Measurements from ENCODE around the gene AJAP1.

The AJAP1 gene

DNA sequence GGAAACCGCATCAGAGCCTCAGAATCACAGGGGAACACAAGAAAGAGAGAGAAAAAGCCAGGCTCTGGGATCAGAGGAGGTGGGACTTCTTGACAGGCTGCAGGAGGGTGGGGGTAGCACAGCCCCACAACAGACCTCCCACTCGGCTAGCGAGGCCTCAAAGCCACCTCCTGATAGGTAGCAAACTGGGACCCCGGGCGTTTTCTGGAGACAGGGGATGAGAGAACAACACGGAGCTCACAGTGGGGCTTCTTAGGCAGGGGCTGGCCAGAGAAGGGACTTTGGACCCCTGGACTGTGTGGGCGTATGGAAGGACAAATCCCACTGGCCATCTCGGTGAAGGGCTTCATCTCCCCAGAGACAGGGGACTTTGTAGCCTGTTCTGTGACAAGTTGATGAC, 116.3 kb downstream of the AJAP1 start:
- DNase-seq (ENCODE audit: low read depth in 2 of 2): no peak

DNA sequence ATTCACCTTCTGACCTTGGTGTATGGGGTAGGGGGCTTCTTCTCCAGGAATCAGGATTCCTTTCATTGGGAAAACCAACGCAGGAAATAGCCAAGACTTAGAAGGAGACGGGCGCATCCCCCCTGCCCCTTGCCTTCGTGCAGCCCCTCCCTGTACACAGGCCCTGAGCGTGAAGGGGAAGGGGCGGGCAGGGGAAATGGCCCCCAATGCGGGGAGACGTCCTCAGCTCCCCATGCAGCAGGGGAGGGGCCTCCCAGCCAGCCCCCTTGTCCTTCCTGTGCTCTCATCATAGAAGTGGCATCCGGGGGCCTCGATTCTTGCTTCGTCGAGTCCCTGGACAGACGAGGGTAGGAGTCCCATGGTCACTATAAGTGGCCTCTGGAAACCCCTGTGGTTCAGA, 116.9 kb downstream of the AJAP1 start:
- DNase-seq (ENCODE audit: low read depth in 2 of 2): no peak

DNA sequence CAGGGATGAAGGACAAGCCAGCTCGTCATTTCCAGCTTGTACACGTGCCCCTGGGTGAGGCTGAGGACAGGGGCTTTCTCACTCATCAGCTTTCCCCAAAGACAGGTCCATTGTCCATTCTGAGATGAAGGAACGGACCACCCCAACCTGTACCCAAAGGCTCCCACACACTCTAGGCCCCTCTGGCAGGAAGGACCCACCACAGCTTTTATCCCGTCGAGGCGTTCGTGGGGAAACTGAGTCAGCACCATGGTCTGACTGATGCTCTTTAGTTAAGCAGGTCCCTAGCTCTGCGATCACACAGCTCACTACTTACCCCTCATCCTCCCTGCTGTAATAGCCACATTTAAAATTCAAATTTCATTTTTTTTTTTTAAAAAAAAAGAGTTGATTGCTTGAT, 117.3 kb downstream of the AJAP1 start:
- no peak for DNase-seq (ENCODE audit: low read depth in 2 of 2)

DNA sequence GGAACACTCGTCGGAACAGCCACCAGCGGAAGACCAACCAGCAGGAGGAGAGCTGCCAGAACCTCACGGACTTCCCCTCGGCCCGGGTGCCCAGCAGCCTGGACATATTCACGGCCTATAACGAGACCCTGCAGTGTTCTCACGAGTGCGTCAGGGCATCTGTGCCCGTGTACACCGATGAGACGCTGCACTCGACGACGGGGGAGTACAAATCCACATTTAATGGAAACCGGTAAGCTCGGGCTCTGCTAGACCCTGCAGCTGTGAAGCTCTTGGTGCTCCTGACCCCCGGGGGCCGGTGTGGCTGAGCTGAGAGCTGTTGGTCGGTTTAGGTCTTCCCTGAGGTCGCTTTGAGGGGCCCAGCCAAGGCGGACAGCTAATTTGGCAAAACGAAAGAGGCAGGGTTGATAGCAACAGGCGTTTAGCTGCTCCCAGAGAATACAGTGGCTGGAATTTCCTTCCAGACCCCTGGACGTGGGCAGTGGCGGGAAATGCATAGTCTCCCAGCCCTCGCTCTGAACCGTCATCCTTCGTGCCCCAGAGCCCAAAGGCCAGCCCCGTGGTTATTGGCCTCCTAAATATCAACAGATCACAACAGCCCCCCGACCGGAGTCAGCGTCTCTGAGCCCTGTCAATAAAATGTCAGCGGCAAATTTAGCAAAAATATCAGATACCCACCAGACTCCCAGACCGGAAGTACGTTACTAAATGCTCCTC, 118.0 kb downstream of the AJAP1 start:
- no peak for DNase-seq (ENCODE audit: low read depth in 2 of 2)

DNA sequence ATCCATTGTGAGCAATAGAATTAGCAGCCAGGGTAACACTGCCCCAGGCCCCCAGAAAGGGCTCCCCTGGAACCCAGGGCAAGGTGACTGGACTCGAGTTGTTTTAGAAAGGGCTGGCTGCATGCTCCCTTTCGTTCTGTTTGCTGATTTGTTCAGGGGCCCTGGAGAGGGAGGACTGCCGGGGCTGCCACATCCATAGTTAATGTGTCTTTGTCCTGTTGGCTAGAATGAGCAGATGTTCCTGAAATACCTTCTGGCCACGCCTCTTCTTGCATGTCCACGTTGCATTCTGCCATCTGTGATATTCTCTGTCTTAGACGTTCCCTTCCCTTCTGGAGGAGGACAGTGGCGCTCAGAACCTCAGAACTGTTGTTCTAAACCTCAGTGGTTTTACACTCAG, 118.8 kb downstream of the AJAP1 start:
- DNase-seq (ENCODE audit: low read depth in 2 of 2): no peak

DNA sequence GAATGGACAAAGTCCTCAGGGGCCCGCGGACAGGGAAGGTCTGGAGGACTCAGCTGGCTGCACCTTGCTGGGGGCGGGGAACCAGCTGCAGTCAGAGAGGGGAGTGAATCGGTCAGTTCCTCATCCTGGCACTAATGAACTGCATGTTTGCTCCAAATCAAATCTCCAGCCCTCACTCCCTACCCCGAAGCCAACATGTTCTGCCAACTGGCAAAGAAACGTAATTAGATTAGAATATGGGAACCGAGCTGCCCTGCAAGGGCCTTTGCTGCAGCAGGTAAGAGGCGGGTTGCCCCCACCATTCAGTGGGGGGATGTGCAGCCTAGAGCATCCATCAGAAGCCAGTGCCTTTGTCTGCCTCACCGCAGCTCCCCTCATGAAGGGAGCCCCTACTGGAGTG, 121.1 kb downstream of the AJAP1 start:
- no peak for DNase-seq (ENCODE audit: low read depth in 2 of 2)

DNA sequence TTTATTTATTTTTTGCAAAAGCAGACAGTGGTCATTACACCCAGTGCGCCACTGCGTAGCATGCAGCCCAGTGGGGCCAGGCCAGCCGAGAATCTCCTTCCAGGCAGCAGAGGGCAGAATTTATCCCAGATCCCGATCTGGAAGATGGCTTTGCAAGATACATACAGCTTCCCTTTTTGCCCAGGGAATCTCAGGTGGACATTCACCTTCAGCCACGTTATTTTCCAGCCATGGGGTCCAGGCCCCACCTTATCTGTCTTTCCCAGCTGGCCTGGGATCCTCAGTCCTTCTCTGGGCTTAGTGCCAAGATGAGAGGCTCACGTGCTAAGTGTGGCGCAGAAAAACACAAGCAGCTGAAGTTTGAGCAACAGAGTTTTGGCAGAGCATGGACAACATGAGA, 123.6 kb downstream of the AJAP1 start:
- no peak for DNase-seq (ENCODE audit: low read depth in 2 of 2)

DNA sequence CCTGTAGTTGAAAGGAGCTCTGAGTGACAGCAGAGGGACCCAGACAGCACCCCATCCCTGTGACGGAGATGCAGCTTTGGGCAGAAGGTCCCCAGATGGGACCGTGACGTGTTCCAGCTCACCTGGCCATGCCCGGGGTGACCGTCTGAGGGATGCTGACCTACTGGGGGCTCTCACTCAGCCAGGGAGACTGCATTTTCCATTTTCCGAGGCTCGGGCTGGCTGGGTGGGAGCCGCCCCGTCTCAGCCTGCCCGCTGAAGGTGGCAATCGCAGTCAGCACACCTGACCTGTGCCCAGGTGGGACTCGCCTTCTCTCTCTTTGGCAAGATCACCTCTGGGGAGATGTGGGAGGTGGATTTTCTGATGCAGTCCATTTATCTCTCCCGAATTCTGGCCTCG, 127.2 kb downstream of the AJAP1 start:
- no peak for DNase-seq (ENCODE audit: low read depth in 2 of 2)

DNA sequence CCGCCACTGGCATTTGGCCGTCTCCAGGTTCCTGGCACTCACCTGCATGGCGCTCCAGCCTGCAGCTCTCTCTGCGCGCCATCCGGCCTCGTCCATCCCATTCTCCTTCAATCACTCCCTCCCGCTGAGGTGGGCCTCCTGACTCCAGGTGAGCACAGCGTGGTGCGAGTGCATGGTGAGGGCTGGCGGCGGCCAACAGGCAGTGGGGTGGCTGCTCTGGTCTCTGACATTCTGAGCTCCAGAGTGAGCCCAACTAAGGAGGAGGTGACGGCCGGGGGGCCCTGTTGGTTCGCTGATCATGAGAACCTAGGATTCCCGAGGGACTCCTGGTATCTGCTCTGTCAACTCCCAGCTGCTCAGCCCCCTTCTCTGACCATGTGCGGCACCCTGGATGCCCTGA, 130.4 kb downstream of the AJAP1 start:
- no peak for DNase-seq (ENCODE audit: low read depth in 2 of 2)

DNA sequence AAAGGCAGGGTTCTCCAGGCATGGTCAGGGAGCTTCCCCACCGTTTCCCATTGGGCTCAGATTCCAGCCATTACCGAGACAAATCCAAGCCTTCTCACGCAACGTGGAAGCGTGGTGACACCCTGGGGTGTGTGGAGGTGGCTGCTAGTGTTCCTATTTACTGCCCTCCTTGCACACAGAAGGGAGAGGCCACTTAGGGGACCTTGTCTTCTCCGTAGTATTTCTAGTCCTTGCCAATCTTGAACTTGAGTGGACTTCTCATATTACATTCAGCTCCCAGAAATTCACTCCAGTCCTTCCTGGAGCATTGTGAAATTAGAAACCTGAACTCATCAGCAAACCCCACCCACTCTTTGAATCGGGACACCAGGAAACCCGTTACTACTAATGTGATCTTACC, 131.6 kb downstream of the AJAP1 start:
- DNase-seq (ENCODE audit: low read depth in 2 of 2): no peak

DNA sequence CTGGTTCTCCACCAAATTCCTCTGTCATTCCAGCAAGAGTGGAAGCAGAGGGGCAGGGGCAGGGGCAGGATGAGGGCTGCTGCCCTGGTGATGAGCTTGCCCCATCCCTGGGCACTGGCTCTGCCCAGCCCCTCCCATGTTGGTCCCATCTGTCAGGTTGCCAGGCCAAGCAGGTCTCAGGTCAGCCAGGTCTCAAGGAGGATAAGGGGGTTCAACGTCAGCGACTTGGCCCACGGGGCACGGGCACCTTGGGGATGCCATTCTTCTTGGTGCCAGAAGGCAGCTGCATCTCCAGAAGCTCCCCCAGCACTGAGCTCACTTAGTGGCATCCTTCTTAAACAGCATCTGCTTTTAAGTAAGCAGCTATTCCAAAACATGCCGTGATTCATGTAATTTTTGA, 133.1 kb downstream of the AJAP1 start:
- DNase-seq (ENCODE audit: low read depth in 2 of 2): no peak

DNA sequence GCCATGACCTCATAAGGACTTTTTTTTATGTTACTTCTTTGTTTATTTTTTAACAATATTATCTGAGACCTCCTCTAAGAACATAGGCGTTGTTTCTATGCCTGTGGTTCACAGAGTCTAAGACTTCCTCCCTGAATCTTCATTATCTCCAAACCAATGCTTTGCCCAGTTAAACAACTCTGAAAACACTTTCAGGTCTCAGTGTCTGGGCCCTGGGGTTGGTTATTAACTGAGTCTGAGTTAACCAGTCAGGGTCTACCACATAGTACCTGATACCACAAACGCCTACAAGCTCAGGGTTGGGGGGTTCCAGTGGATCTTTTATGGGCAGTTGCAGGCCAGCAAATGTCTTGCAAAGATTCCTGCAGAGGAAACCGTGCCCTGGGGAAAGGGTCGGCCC, 138.2 kb downstream of the AJAP1 start:
- no peak for DNase-seq (ENCODE audit: low read depth in 2 of 2)

DNA sequence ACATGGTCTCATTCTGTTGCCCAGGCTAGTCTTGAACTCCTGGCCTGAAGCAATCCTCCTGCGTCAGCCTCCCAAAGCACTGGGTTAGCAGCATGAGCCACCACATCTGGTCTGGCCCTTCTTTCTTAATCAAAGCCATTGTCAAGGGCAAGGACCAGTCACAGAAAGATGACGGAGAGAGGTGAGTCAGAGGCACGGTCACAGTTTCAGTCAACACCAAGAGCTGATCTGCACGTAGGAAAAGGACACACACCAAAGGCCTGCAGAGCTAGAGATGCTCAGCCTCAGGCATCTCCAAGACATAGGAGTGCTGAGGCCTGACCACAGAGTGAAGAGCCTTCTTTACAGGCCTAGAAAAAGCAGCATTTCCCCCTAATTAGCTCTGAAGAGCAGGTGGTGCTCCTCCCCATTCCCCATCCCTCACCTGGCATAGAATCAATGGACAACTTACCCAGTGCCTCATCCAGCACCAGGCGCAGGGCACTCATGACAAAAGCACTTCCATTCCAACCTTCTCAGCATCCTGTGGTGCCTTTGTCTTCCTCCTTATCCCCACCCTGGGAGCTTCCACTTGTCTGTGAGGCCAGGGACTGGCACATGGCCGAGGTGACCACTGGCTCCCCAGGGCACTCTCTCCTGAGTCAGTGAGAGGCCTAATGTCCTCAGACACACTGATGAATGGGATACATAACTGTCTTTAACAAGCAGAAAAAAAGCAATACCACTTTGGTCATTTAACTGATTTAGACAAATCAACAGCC, 139.8 kb downstream of the AJAP1 start:
- DNase-seq (ENCODE audit: low read depth in 2 of 2): no peak

DNA sequence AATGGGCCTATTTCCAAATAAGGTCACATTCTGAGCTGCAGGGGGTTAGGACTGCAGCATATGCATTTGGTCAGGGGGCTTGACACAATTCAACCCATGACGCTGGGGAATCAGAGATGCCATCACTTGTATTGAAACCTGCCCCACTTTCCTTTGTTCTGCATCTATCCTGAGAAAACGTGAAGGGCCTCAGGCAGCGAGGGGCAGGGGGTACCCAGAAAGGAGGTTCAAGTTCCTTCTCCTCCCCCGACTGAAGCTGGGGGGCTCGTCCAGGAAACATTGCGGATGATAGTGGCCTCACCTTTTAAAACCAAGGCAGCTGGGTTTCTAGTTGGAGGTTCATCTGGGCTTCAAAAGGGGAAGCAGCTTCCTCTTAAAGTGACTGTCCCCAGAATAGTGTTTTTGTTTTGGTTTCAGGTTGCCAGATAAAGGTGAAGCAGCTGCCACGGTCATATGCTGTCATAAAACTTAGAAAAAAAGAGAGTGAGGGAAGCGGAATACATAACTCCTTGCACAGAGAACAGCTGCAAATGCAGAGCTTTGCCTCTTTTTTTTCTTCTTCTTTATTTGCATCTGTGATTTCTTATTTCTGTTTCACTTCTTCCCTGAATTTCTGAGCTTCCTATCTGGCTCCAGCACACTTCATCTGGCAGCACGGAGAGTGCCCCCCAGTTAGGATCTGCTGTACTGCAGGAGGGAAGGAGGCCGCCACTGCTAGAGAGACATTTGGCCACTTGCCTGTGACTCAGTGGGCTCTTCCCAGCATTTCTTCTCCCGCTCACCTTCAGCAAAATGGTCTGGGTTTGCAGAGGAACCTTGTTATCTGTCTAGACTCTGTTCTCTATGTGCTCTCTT, 142.0 kb downstream of the AJAP1 start:
- DNase-seq (ENCODE audit: low read depth in 2 of 2): no peak

DNA sequence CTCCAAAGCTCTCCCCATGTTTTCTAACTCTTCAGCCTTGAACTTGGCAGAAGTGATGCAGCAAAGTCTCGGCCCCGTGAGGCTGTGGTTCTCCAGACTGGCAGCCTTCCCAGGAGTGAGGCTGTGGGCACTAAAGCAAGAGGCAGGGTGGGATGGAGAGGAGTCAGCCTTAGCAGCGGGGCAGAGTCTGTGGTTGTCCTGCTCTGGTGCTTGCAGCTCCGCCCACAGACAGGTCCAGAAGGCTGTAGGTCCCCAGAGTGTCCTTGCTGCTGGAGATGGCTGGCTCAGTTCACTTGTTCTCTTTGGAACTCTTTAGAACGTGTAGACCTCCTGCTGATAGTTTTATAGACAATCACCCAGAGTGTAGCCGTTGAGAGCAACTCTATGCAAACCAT, 142.6 kb downstream of the AJAP1 start:
- DNase-seq (ENCODE audit: low read depth in 2 of 2): no peak

DNA sequence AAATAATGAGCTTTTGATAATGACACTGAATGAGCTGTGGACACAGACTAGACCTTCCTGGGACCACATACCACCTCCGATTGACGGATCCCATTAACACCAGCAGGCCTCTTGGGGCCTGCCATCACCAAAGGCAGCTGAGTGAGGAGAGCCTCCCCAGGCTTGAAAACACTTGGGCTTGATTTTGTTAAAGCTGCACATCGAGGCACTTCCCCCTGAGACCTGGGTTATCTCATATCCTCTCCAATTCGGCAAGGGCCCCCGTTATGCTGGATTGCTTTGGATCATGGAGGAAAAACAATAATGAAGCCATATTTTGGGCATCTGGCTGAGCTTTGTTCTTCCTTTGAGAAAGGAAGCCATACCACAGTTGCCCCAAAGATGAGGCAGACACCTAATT, 143.0 kb downstream of the AJAP1 start:
- DNase-seq (ENCODE audit: low read depth in 2 of 2): no peak

DNA sequence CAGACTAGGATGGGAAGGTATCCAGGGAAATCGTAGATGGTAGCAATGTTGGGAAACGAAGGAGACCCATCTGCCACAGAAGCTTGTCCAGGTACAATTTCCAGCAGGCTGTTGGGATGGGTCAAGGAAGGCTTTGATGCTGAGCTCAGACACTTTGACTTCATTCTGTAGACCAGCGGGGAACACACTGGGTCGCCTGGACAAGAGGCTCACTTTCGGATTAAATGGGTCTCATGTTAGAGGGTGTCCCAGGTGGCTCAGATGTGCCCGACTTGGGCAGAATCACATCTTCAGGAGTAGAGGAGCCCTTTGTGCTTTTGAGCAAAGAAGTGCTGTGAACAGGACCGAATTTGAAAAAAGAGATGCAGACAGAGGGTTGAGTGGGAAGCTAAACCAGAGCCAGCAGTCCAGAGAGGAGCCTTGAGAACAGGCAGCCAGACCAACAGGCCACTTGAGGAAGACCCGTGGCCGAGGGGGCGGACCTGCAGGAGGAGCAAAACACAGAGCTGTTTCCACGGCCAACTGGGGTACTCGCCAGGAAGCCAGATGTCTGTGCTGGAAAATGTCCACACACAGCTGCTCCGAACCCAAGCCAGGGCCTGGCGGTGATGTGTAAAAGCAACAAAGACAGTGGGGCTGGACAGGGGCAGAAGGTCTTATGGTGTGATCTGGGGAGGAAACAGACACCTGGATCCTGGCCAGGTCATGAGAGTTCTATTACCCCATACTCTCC, 146.9 kb downstream of the AJAP1 start:
- no peak for DNase-seq (ENCODE audit: low read depth in 2 of 2)

DNA sequence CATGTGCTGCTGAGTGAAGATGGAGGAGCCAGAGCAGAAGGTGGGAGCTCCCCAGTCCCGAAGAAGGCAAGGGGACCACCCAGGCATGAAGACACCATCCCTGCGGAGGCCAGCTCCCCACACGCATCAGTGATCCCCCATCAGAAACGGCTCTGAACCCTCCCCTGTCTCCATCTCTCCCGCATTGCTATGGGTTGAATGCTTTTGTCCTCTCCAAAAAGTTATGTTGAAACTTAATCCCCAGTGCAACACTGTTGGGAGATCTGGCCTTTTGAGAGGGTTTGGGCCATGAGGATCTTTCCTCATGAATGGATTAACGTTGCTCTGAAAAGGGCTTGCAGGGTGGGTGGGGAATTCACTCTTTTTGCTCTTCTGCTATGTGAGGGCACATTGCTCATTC, 147.6 kb downstream of the AJAP1 start:
- no peak for DNase-seq (ENCODE audit: low read depth in 2 of 2)

DNA sequence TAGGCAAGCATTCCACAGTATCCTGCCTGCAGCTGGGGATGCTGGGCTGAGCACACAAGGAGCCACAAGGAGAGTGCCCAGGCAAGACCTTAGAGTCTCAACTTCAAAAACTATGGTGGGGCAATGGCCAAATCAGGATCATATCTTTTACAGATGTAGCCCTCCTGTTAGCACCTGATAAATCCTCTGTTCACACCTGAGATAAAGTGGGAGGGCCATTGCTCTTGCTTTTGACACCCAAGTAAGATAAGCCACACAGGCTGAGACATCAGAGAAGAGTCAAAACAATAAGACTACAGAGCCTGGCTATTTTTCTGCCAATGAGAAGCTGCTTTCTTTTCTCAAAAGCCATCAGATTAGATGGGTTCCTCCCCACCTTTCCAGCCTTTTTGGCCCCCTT, 148.9 kb downstream of the AJAP1 start:
- no peak for DNase-seq (ENCODE audit: low read depth in 2 of 2)

DNA sequence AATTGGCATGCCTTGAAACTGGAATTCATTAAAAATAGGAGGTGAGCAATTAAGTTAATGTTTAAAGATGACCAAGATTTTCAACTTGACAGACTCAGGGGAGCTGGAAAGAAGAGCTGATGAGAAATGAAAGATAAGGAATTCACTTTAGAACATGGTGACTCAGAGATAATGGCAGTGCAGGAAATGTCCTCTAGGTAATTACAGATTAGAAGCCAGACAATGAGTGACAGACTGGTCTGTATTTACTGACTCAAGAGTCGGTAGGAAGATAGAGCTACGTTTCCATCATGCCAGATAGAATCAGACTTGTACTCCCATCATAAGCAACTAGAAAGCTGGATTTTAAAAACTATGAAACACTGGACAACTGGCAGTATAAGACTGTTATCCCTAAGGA, 151.6 kb downstream of the AJAP1 start:
- no peak for DNase-seq (ENCODE audit: low read depth in 2 of 2)

DNA sequence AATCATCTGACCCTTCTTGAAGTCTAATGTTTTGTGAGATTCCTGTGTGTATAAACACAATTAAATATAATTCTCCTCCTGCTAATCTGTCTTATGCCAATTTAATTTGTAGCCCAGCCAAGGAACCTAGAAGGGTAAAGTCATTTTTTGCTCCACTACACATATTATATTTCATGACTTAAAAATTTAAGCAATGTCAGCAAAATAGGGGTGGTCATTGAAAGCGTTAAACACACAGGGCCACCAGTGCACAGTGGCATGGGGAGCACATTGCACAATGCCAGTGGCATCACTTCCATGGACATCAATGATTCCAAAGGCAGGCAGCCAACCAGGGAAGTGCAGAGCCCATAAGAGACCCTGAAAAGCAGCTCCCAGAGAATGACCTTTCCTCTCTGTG, 166.1 kb downstream of the AJAP1 start:
- no peak for DNase-seq (ENCODE audit: low read depth in 2 of 2)

All from fibroblast of skin of left biceps (primary cell).